Thyroid gland (tissue), 4 donors: Measurements from ENCODE around the gene NXNL1. TPM values are rescaled to one million over a fixed set of nuclear protein-coding genes. Genes with fewer than 3 reads are reported as not detected.
A peak's percentile ranks its signal among the peaks of the same experiment; 100 is the strongest.

Source experiments
- DNase-seq, 2 donors: peaks; one replicate each; pipeline ENCODE4 v3.0.0-alpha.2; 2019
- H3K27ac ChIP-seq, 3 donors: fragments of 200-600 bp; sonication (generic); 1 replicate in 2 of 3; 2 replicates in 1 of 3; pipeline ENCODE4 v1.5.1; 2016 to 2019; ENCODE audit warnings: mild to moderate bottlenecking in 1 of 3, moderate library complexity in 1 of 3
- H3K27me3 ChIP-seq: fragments of 200-600 bp; sonication (generic); one replicate; pipeline ENCODE4 v1.5.1; 2019
- H3K36me3 ChIP-seq, 2 donors: fragments of 200-600 bp; sonication (generic); one replicate each; pipeline ENCODE4 v1.5.1; 2016 to 2019
- H3K4me1 ChIP-seq, 2 donors: fragments of 200-600 bp; sonication (generic); one replicate each; pipeline ENCODE4 v1.5.1; 2017 to 2019
- H3K4me3 ChIP-seq, 3 donors: fragments of 200-600 bp; sonication (generic); replicated peaks in 1 of 3; 1 replicate in 2 of 3; 2 replicates in 1 of 3; pipeline ENCODE4 v1.5.1; 2016; ENCODE audit warnings: mild to moderate bottlenecking in 1 of 3
- H3K9me3 ChIP-seq: fragments of 200-600 bp; sonication (generic); one replicate; pipeline ENCODE4 v1.5.1; 2017
- CTCF ChIP-seq, 6 experiments: fragments of 200-600 bp in 3 of 6; fragments of 450-650 bp in 3 of 6; sonication (generic) in 3 of 6; IDR thresholded peaks; one replicate each; pipeline ENCODE4 v1.5.1; 2016 to 2019; ENCODE audit warnings: antibody characterized with exemption in 6 of 6, mild to moderate bottlenecking in 2 of 6, inconsistent platforms in 1 of 6, moderate library complexity in 1 of 6
- POLR2A ChIP-seq, 2 donors: fragments of 450-650 bp; IDR thresholded peaks; one replicate each; pipeline ENCODE4 v1.6.1; 2017; ENCODE audit warnings: antibody characterized with exemption in 2 of 2, mild to moderate bottlenecking in 2 of 2, moderate library complexity in 1 of 2
- WGBS, 2 donors: methylation state at CpG; one replicate each; pipeline ENCODE4 v1.1.5; 2017; 5-methylcytosine and 5-hydroxymethylcytosine counted together
- intact Hi-C: fragments of 100-400 bp; cut with DNase I; formaldehyde crosslinking; loops from one replicate; pipeline ENCODE4 v1.15.1; 2023
- total RNA-seq, 4 donors: library from RNA; depleted of rRNA; stranded (reverse); fragments of >200 nt; gene quantifications; one replicate each; pipeline ENCODE4 v1.2.3, GENCODE V29; 2016

The NXNL1 gene
- total RNA-seq, 4 donors from 2014 or later: not detected

GRCh38 chr19:17436094-17436873, 24.4 kb downstream of the NXNL1 start:
- H3K9me3 ChIP-seq: no peaks in the 10 kb centered on the region
- 95 to 98% methylated on average over 25 of the region's 25 CpGs for WGBS, 2 donors
- no peaks in the 10 kb centered on the region for H3K4me1 ChIP-seq
- intact Hi-C loops: no loop called here
- H3K27ac ChIP-seq: no peak overlapping the region
- DNase-seq: no peak
- TF ChIP-seq POLR2A (IDR thresholded peaks at IDR 0.05) (no peak), CTCF (IDR thresholded peaks at IDR 0.05) (no peak)
- H3K36me3 ChIP-seq: no peaks in the 10 kb centered on the region
- H3K4me3 ChIP-seq: no peak overlapping the region
- H3K27me3 ChIP-seq: no peaks in the 10 kb centered on the region

GRCh38 chr19:17435218-17435617, 25.5 kb downstream of the NXNL1 start:
- Histone ChIP-seq H3K27me3 (no peaks in the 10 kb centered on the region), H3K4me3 (no peak overlapping the region), H3K27ac (no peak overlapping the region), H3K36me3 (no peaks in the 10 kb centered on the region), H3K9me3 (no peaks in the 10 kb centered on the region), H3K4me1 (peaks cover 0 to under 1% of the 10 kb centered on the region in 2 donors)
- WGBS, 2 donors: 90% methylated on average over 6 to 7 of the region's 7 CpGs
- no peak for TF ChIP-seq CTCF (IDR thresholded peaks at IDR 0.05)
- TF ChIP-seq POLR2A (IDR thresholded peaks at IDR 0.05): no peak
- DNase-seq: no peak
- intact Hi-C loops: no loop called here

GRCh38 chr19:17431417-17431816, 29.3 kb downstream of the NXNL1 start:
- TF ChIP-seq CTCF (IDR thresholded peaks at IDR 0.05): no peak
- TF ChIP-seq POLR2A (IDR thresholded peaks at IDR 0.05): no peak
- intact Hi-C loops: no loop called here
- no peak for DNase-seq
- no peaks in the 10 kb centered on the region for H3K36me3 ChIP-seq
- peaks cover 0 to 11% of the 10 kb centered on the region in 2 donors for H3K4me1 ChIP-seq
- H3K27ac ChIP-seq: no peak overlapping the region
- 91 to 93% methylated on average over 7 of the region's 7 CpGs for WGBS, 2 donors
- no peak overlapping the region for H3K4me3 ChIP-seq
- H3K9me3 ChIP-seq: no peaks in the 10 kb centered on the region
- H3K27me3 ChIP-seq: no peaks in the 10 kb centered on the region

GRCh38 chr19:17429641-17430113, 31.0 kb downstream of the NXNL1 start:
- H3K4me1 ChIP-seq: peaks cover 3 to 15% of the 10 kb centered on the region in 2 donors
- 23 to 48% methylated on average over 17 of the region's 17 CpGs for WGBS, 2 donors
- peak overlapping the region in 2 of 3 donors; percentile 45 to 68 for H3K27ac ChIP-seq
- no peaks in the 10 kb centered on the region for H3K9me3 ChIP-seq
- intact Hi-C loops: no loop called here
- DNase-seq: peak; percentile 76 to 83
- no peak overlapping the region for H3K4me3 ChIP-seq
- no peaks in the 10 kb centered on the region for H3K27me3 ChIP-seq
- H3K36me3 ChIP-seq: no peaks in the 10 kb centered on the region
- TF ChIP-seq CTCF (IDR thresholded peaks at IDR 0.05): no peak
- TF ChIP-seq POLR2A (IDR thresholded peaks at IDR 0.05): no peak

GRCh38 chr19:17424743-17425365, 35.9 kb downstream of the NXNL1 start:
- TF ChIP-seq POLR2A (IDR thresholded peaks at IDR 0.05) (no peak), CTCF (IDR thresholded peaks at IDR 0.05) (peak in 3 of 6 experiments; percentile 8 to 31 (median 30))
- Histone ChIP-seq H3K9me3 (no peaks in the 10 kb centered on the region), H3K27me3 (no peaks in the 10 kb centered on the region), H3K27ac (no peak overlapping the region), H3K4me3 (no peak overlapping the region), H3K4me1 (peaks cover 6 to 18% of the 10 kb centered on the region in 2 donors), H3K36me3 (peaks cover 0 to 8% of the 10 kb centered on the region in 2 donors)
- DNase-seq: peak; percentile 33 to 35
- intact Hi-C loops: no loop called here
- 42 to 48% methylated on average over 16 to 18 of the region's 27 CpGs for WGBS, 2 donors
